ENCODE results near the gene PPFIA3. TPM values are rescaled to one million over a fixed set of nuclear protein-coding genes. Genes with fewer than 3 reads are reported as not detected.

Gene PPFIA3
- total RNA-seq, 1 experiment from 2014 or later, result 56.3 TPM

GRCh38 chr19:49127674-49128544 lies 8.6 kb downstream of the PPFIA3 start:
- Histone ChIP-seq H3K4me3 (ENCODE audit: low read length) (peak overlapping the region; percentile 59), H2AFZ (ENCODE audit: low read length) (peak overlapping the region; percentile 86), H3K9ac (ENCODE audit: low read length) (no peak overlapping the region), H3K27ac (ENCODE audit: low read length) (no peak overlapping the region), H3K9me2 (replicated peaks; ENCODE audit: low read length) (no peaks in the 10 kb centered on the region), H3K79me2 (ENCODE audit: low read length) (no peaks in the 10 kb centered on the region), H4K20me1 (ENCODE audit: low read length) (no peaks in the 10 kb centered on the region), H3K4me2 (ENCODE audit: low read length) (peak overlapping the region; percentile 82), H3K4me1 (ENCODE audit: insufficient read depth, low read length) (no peaks in the 10 kb centered on the region; the same call in none of the 2 replicates), H3K9me3 (ENCODE audit: low read length) (no peaks in the 10 kb centered on the region), H3K27me3 (ENCODE audit: low read length) (no peaks in the 10 kb centered on the region), H3K36me3 (ENCODE audit: low read depth, low read length) (no peaks in the 10 kb centered on the region), H3F3A (ENCODE audit: low read length, unreplicated experiment) (no peaks in the 10 kb centered on the region)
- TF ChIP-seq EZH2 (IDR thresholded peaks at IDR 0.05; ENCODE audit: low read length, unreplicated experiment) (no peak), CTCF (conservative IDR thresholded peaks at IDR 0.05; ENCODE audit: low read depth, low read length) (no peak), EZH2phosphoT487 (IDR thresholded peaks at IDR 0.05; ENCODE audit: borderline replicate concordance, low read length) (no peak)
- CTCF ChIA-PET, result interaction anchor here (0.5 to 1.0 kb wide), 7 partner anchors 8 to 128 kb away, joined by 3 to 16 read pairs (median 5); partner anchors contain the start of gene LIN7B
- peak; percentile 90 for DNase-seq
- peak; percentile 94 for ATAC-seq
- intact Hi-C loops (cut with micrococcal nuclease), result loop anchor here (2.0 kb wide), 1 partner anchor 15 kb away; no protein-coding TSS in a partner anchor
- POLR2A ChIA-PET (ENCODE audit: unreplicated experiment), result interaction anchor here (0.7 kb wide), 1 partner anchor 37 kb away, joined by 8 read pairs; no protein-coding TSS in a partner anchor
- BruUV-seq (replicated peaks), result no TSS peak

- no peaks in the 10 kb centered on the region; the same call in none of the 2 replicates for H3K4me1 ChIP-seq (ENCODE audit: insufficient read depth, low read length)
- no TSS peak for BruUV-seq (replicated peaks)
- no peak for ATAC-seq
- no peaks in the 10 kb centered on the region for H3K9me2 ChIP-seq (replicated peaks; ENCODE audit: low read length)
- peak overlapping the region; percentile 86; the same call in 1 of the 2 replicates for H2AFZ ChIP-seq (ENCODE audit: low read length)
- DNase-seq, result no peak
- H3K27me3 ChIP-seq (ENCODE audit: low read length), result no peaks in the 10 kb centered on the region
- POLR2A ChIA-PET (ENCODE audit: unreplicated experiment), result no interaction called here
- no peak overlapping the region for H3K9ac ChIP-seq (ENCODE audit: low read length)
- H3K4me3 ChIP-seq (ENCODE audit: low read length), result peak overlapping the region; percentile 59; the same call in 1 of the 2 replicates
- intact Hi-C loops (cut with micrococcal nuclease), result loop anchor here (2.0 kb wide), 1 partner anchor 14 kb away; no protein-coding TSS in a partner anchor
- H3K4me2 ChIP-seq (ENCODE audit: low read length), result peak overlapping the region; percentile 82
- no peaks in the 10 kb centered on the region for H4K20me1 ChIP-seq (ENCODE audit: low read length)
- no peaks in the 10 kb centered on the region for H3K9me3 ChIP-seq (ENCODE audit: low read length)
- no peaks in the 10 kb centered on the region for H3K79me2 ChIP-seq (ENCODE audit: low read length)
- H3K27ac ChIP-seq (ENCODE audit: low read length), result no peak overlapping the region
- TF ChIP-seq EZH2 (IDR thresholded peaks at IDR 0.05; ENCODE audit: low read length, unreplicated experiment) (no peak), EZH2phosphoT487 (IDR thresholded peaks at IDR 0.05; ENCODE audit: borderline replicate concordance, low read length) (no peak), CTCF (conservative IDR thresholded peaks at IDR 0.05; ENCODE audit: low read depth, low read length) (no peak)
- H3F3A ChIP-seq (ENCODE audit: low read length, unreplicated experiment), result no peaks in the 10 kb centered on the region
- no peaks in the 10 kb centered on the region for H3K36me3 ChIP-seq (ENCODE audit: low read depth, low read length)
- CTCF ChIA-PET, result interaction anchor here (1.0 kb wide), 1 partner anchor 21 kb away, joined by 6 read pairs; no protein-coding TSS in a partner anchor
These were observed 9.3 kb downstream of the PPFIA3 start for GRCh38 chr19:49128545-49129237.

All from PC-3 (cell line).